CD4-positive, alpha-beta memory T cell (primary cell): ENCODE measurements around the gene HSD17B4. TPM values are rescaled to one million over a fixed set of nuclear protein-coding genes. Genes with fewer than 3 reads are reported as not detected.
"Not testable (repeated sequence)": the region's sequence is repeated elsewhere in the genome, so short reads cannot be mapped to it uniquely, and the experiment has no call there.

Experiments used
- CTCF ChIA-PET: fragments of 350-600 bp; sonication (Branson Sonifier 250); formaldehyde crosslinking; loops from one replicate; lab custom pipeline; 2021; ENCODE audit warnings: inconsistent platforms; ENCODE audit not compliant: partially characterized antibody; lab: Charles Lee
- POLR2A ChIA-PET: fragments of 350-600 bp; sonication (Branson Sonifier 250); formaldehyde crosslinking; loops from one replicate; lab custom pipeline; 2021; ENCODE audit not compliant: partially characterized antibody; lab: Charles Lee
- DNase-seq, 5 donors: peaks; one replicate each; pipeline versions ENCODE4 v3.0.0 to v3.0.0-alpha.2; 2020 to 2022; ENCODE audit warnings: mixed read lengths in 1 of 5
- H3K27ac ChIP-seq: one replicate; pipeline ENCODE4 v1.7.0; 2013; ENCODE audit warnings: low read depth, low read length
- H3K27me3 ChIP-seq: 2 replicates; pipeline ENCODE4 v1.7.0; 2013; ENCODE audit warnings: mild to moderate bottlenecking, low read length, moderate library complexity; ENCODE audit not compliant: insufficient read depth
- H3K36me3 ChIP-seq: 2 replicates; pipeline ENCODE4 v1.7.0; 2013; ENCODE audit warnings: mild to moderate bottlenecking, low read length, moderate library complexity; ENCODE audit not compliant: insufficient read depth
- H3K4me1 ChIP-seq: 2 replicates; pipeline ENCODE4 v1.7.0; 2013; ENCODE audit warnings: mild to moderate bottlenecking, low read length, moderate library complexity; ENCODE audit not compliant: insufficient read depth
- H3K4me3 ChIP-seq, 2 donors: one replicate each; pipeline ENCODE4 v1.7.0; 2013; ENCODE audit warnings: low read length in 2 of 2, mild to moderate bottlenecking in 1 of 2
- H3K9me3 ChIP-seq, 2 donors: one replicate each; pipeline ENCODE4 v1.7.0; 2013; ENCODE audit warnings: low read length in 2 of 2, control low read depth in 1 of 2; ENCODE audit not compliant: control insufficient read depth in 1 of 2
- H3K27ac Mint-ChIP-seq, 7 donors: one replicate each; pipeline ENCODE4 v1.8.0; 2020 to 2021; ENCODE audit warnings: mixed read lengths in 7 of 7, mild to moderate bottlenecking in 6 of 7, inconsistent platforms in 3 of 7, moderate library complexity in 3 of 7
- H3K27me3 Mint-ChIP-seq, 2 donors: one replicate each; pipeline ENCODE4 v1.8.0; 2020 to 2021; ENCODE audit warnings: mixed read lengths in 2 of 2
- H3K36me3 Mint-ChIP-seq, 2 donors: one replicate each; pipeline ENCODE4 v1.8.0; 2020 to 2021; ENCODE audit warnings: mixed read lengths in 2 of 2, inconsistent platforms in 1 of 2, mild to moderate bottlenecking in 1 of 2
- H3K4me1 Mint-ChIP-seq, 4 donors: one replicate each; pipeline ENCODE4 v1.8.0; 2020 to 2021; ENCODE audit warnings: mixed read lengths in 4 of 4, mild to moderate bottlenecking in 1 of 4
- H3K4me3 Mint-ChIP-seq, 8 donors: one replicate each; pipeline ENCODE4 v1.8.0; 2020 to 2021; ENCODE audit warnings: mixed read lengths in 8 of 8, mild to moderate bottlenecking in 7 of 8, moderate library complexity in 6 of 8, inconsistent platforms in 3 of 8
- H3K9me3 Mint-ChIP-seq, 8 donors: one replicate each; pipeline ENCODE4 v1.8.0; 2020 to 2021; ENCODE audit warnings: mixed read lengths in 8 of 8, mild to moderate bottlenecking in 5 of 8, inconsistent platforms in 3 of 8, moderate library complexity in 1 of 8
- intact Hi-C: fragments of 100-400 bp; cut with micrococcal nuclease; formaldehyde crosslinking; loops from one replicate; pipeline ENCODE4 v1.15.1; 2023
- polyA plus RNA-seq, 2 donors: library from polyadenylated mRNA; unstranded; fragments of 300-500 nt; fragmentation: Illumina TruSeq; gene quantifications; one replicate each; pipeline ENCODE4 v1.2.3, GENCODE V29; 2021
- total RNA-seq, 2 experiments: library from RNA; stranded (reverse); gene quantifications; one replicate each; pipeline ENCODE4 v1.2.3, GENCODE V29; 2021

Gene HSD17B4
- total and polyA plus RNA-seq, 4 experiments from 2014 or later, result 52.8 to 79.1 (median 66.8) TPM

GRCh38 chr5:119410448-119411159 is 41.7 kb upstream of the HSD17B4 start:
- Mint-ChIP-seq H3K4me3 (peak overlapping the region in 2 of 8 donors; percentile 7 to 57), H3K36me3 (no peaks in the 10 kb centered on the region), H3K27ac (no peak overlapping the region), H3K9me3 (no peaks in the 10 kb centered on the region), H3K4me1 (peaks cover 12 to 24% (median 15%) of the 10 kb centered on the region in 4 donors), H3K27me3 (peaks cover 3 to 4% of the 10 kb centered on the region in 2 donors)
- H3K27me3 ChIP-seq, result no peaks in the 10 kb centered on the region
- ChIA-PET CTCF (interaction anchor here (0.8 to 10.5 kb wide), 30 partner anchors 14 to 422 kb away, joined by 3 to 211 read pairs (median 6); partner anchors contain the start of genes DMXL1, DTWD2 and TNFAIP8), POLR2A (interaction anchor here (0.8 to 3.6 kb wide), 6 partner anchors 9 to 422 kb away, joined by 3 to 22 read pairs (median 6); partner anchors contain the start of gene DTWD2)
- H3K27ac ChIP-seq, result no peak overlapping the region
- DNase-seq, result no peak
- H3K9me3 ChIP-seq, result no peaks in the 10 kb centered on the region
- no peak overlapping the region for H3K4me3 ChIP-seq
- intact Hi-C loops, result no loop called here
- peaks cover 7% of the 10 kb centered on the region for H3K4me1 ChIP-seq
- H3K36me3 ChIP-seq, result no peaks in the 10 kb centered on the region

GRCh38 chr5:119411361-119412278 is 40.7 kb upstream of the HSD17B4 start:
- ChIA-PET CTCF (interaction anchor here (0.6 to 10.5 kb wide), 74 partner anchors 9 to 426 kb away, joined by 3 to 211 read pairs (median 4); partner anchors contain the start of genes DMXL1, DTWD2, HSD17B4 and TNFAIP8), POLR2A (interaction anchor here (0.8 to 3.6 kb wide), 13 partner anchors 10 to 423 kb away, joined by 3 to 22 read pairs (median 4); partner anchors contain the start of genes DMXL1 and DTWD2)
- Histone ChIP-seq H3K9me3 (no peaks in the 10 kb centered on the region), H3K4me1 (peaks cover 7% of the 10 kb centered on the region), H3K27me3 (no peaks in the 10 kb centered on the region), H3K27ac (no peak overlapping the region), H3K36me3 (no peaks in the 10 kb centered on the region), H3K4me3 (peak overlapping the region; percentile 33 to 39)
- Mint-ChIP-seq H3K27me3 (peaks cover 3 to 4% of the 10 kb centered on the region in 2 donors), H3K9me3 (no peaks in the 10 kb centered on the region), H3K4me1 (peaks cover 12 to 24% (median 15%) of the 10 kb centered on the region in 4 donors), H3K4me3 (peak overlapping the region; percentile 79 to 91 (median 83)), H3K27ac (peak overlapping the region in 6 of 7 donors; percentile 43 to 88 (median 58)), H3K36me3 (no peaks in the 10 kb centered on the region)
- peak; percentile 64 to 73 (median 69) for DNase-seq
- intact Hi-C loops, result loop anchor here (1.0 to 2.0 kb wide), 5 partner anchors 96 to 423 kb away; partner anchors contain the start of genes DMXL1 and DTWD2

- Histone ChIP-seq H3K4me3 (no peak overlapping the region), H3K4me1 (peaks cover 7% of the 10 kb centered on the region), H3K36me3 (no peaks in the 10 kb centered on the region), H3K27ac (no peak overlapping the region), H3K27me3 (no peaks in the 10 kb centered on the region), H3K9me3 (no peaks in the 10 kb centered on the region)
- peak overlapping the region in 3 of 7 donors; percentile 51 to 88 (median 81) for H3K27ac Mint-ChIP-seq
- ChIA-PET POLR2A (interaction anchor here (0.8 to 3.6 kb wide), 13 partner anchors 11 to 424 kb away, joined by 3 to 22 read pairs (median 4); partner anchors contain the start of genes DMXL1 and DTWD2), CTCF (interaction anchor here (0.7 to 10.5 kb wide), 67 partner anchors 10 to 424 kb away, joined by 3 to 211 read pairs (median 5); partner anchors contain the start of genes DMXL1, DTWD2, HSD17B4 and TNFAIP8)
- peaks cover 4 to 5% of the 10 kb centered on the region in 2 donors for H3K27me3 Mint-ChIP-seq
- intact Hi-C loops, result loop anchor here (1.0 to 2.0 kb wide), 5 partner anchors 97 to 424 kb away; partner anchors contain the start of genes DMXL1 and DTWD2
- no peaks in the 10 kb centered on the region for H3K36me3 Mint-ChIP-seq
- DNase-seq, result no peak
- H3K9me3 Mint-ChIP-seq, result no peaks in the 10 kb centered on the region
- H3K4me3 Mint-ChIP-seq, result peak overlapping the region in 7 of 8 donors; percentile 79 to 91 (median 82)
- peaks cover 12 to 27% (median 16%) of the 10 kb centered on the region in 4 donors for H3K4me1 Mint-ChIP-seq
Observed at GRCh38 chr5:119412279-119413227, 39.7 kb upstream of the HSD17B4 start.

DNA sequence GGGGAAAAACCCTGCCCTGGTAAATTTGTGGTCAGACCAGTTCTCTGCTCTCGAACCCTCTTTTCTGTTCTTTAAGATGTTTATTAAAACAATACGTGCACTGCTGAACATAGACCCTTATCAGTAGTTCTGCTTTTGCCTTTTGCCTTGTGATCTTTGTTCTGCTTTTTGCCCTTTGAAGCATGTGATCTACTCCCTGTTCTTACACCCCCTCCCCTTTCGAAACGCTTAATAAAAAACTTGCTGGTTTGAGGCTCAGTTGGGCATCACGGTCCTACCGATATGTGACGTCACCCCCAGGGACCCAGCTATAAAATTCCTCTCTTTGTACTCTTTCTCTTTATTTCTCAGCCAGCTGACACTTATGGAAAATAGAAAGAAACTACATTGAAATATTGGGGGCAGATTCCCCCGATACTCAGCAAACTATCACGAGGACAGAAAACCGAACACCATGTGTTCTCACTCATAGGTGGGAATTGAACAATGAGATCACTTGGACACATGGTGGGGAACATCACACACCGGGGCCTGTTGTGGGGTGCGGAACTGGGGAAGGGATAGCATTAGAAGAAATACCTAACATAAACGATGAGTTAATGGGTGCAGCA is 38.1 kb upstream of the HSD17B4 start:
- DNase-seq, H3K36me3 ChIP-seq, H3K9me3 Mint-ChIP-seq, H3K27me3 ChIP-seq, H3K27ac Mint-ChIP-seq, H3K9me3 ChIP-seq, H3K27me3 Mint-ChIP-seq, intact Hi-C loops, H3K4me3 ChIP-seq, H3K36me3 Mint-ChIP-seq, H3K27ac ChIP-seq, H3K4me3 Mint-ChIP-seq, POLR2A ChIA-PET: not testable (repeated sequence)
- H3K4me1 ChIP-seq, result peaks cover 16% of the 10 kb centered on the region
- peaks cover 16 to 31% (median 18%) of the 10 kb centered on the region in 4 donors for H3K4me1 Mint-ChIP-seq
- CTCF ChIA-PET, result interaction anchor here (0.8 to 10.5 kb wide), 6 partner anchors 44 to 392 kb away, joined by 3 to 211 read pairs (median 8); no protein-coding TSS in a partner anchor

GRCh38 chr5:119417891-119418605 is 34.2 kb upstream of the HSD17B4 start:
- H3K36me3 Mint-ChIP-seq, result no peaks in the 10 kb centered on the region
- no peak overlapping the region for H3K27ac Mint-ChIP-seq
- no peaks in the 10 kb centered on the region for H3K9me3 Mint-ChIP-seq
- H3K4me1 ChIP-seq, result peaks cover 10% of the 10 kb centered on the region
- H3K4me1 Mint-ChIP-seq, result peaks cover 3 to 8% (median 6%) of the 10 kb centered on the region in 4 donors
- H3K27me3 ChIP-seq, result no peaks in the 10 kb centered on the region
- no peak for DNase-seq
- peak overlapping the region in 2 of 8 donors; percentile 1 to 6 for H3K4me3 Mint-ChIP-seq
- H3K9me3 ChIP-seq, result no peaks in the 10 kb centered on the region
- intact Hi-C loops, result no loop called here
- no peak overlapping the region for H3K4me3 ChIP-seq
- no peak overlapping the region for H3K27ac ChIP-seq
- H3K36me3 ChIP-seq, result no peaks in the 10 kb centered on the region
- POLR2A ChIA-PET, result interaction anchor here (0.6 kb wide), 1 partner anchor 382 kb away, joined by 3 read pairs; no protein-coding TSS in a partner anchor
- CTCF ChIA-PET, result interaction anchor here (0.7 to 2.4 kb wide), 7 partner anchors 9 to 430 kb away, joined by 3 to 7 read pairs (median 3); partner anchors contain the start of gene DTWD2
- H3K27me3 Mint-ChIP-seq, result peaks cover 0 to 5% of the 10 kb centered on the region in 2 donors
